ENCODE measurements around the gene NCKIPSD.

NCKIPSD gene

DNA sequence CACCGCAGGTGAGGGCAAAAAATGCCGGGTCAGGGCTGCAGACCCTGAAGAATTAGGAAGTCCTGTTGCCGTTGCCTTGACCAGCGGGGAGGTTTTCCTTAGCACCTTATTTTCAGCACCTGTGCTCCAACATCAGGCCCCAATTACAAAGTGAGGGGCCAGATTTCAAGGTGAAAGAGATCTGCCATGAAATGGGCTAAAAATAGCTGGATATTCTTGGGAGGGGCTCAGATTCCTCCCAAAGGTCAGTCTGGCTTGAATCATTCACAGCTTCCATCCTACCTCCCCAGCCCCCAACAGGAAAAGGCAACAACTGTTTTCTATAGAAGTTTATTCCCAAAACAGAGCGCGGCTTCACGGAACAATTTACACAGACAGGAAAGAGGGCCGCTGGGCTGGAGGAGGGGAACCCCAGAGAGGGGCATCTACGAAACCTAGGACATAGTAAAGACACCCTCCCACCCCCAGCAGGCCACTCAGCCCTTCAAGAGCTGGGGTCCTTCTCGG, 49.5 kb downstream of the NCKIPSD start:
- Histone ChIP-seq H3K4me3 (replicated peaks; ENCODE audit: low read depth, low read length) (peak overlapping the region; percentile 89), H3K36me3 (ENCODE audit: control insufficient read depth, insufficient read depth, low read length) (peaks cover 9% of the 10 kb centered on the region), H3K27me3 (replicated peaks; ENCODE audit: control insufficient read depth, insufficient read depth, low read length) (no peaks in the 10 kb centered on the region)
- DNase-seq (ENCODE audit: extremely low read depth, insufficient read length), result no peak
- TF ChIP-seq, protein P1, sequence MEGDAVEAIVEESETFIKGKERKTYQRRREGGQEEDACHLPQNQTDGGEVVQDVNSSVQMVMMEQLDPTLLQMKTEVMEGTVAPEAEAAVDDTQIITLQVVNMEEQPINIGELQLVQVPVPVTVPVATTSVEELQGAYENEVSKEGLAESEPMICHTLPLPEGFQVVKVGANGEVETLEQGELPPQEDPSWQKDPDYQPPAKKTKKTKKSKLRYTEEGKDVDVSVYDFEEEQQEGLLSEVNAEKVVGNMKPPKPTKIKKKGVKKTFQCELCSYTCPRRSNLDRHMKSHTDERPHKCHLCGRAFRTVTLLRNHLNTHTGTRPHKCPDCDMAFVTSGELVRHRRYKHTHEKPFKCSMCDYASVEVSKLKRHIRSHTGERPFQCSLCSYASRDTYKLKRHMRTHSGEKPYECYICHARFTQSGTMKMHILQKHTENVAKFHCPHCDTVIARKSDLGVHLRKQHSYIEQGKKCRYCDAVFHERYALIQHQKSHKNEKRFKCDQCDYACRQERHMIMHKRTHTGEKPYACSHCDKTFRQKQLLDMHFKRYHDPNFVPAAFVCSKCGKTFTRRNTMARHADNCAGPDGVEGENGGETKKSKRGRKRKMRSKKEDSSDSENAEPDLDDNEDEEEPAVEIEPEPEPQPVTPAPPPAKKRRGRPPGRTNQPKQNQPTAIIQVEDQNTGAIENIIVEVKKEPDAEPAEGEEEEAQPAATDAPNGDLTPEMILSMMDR (IDR thresholded peaks at IDR 0.05; ENCODE audit: insufficient read depth, low read length, poor library complexity, severe bottlenecking), result no peak

DNA sequence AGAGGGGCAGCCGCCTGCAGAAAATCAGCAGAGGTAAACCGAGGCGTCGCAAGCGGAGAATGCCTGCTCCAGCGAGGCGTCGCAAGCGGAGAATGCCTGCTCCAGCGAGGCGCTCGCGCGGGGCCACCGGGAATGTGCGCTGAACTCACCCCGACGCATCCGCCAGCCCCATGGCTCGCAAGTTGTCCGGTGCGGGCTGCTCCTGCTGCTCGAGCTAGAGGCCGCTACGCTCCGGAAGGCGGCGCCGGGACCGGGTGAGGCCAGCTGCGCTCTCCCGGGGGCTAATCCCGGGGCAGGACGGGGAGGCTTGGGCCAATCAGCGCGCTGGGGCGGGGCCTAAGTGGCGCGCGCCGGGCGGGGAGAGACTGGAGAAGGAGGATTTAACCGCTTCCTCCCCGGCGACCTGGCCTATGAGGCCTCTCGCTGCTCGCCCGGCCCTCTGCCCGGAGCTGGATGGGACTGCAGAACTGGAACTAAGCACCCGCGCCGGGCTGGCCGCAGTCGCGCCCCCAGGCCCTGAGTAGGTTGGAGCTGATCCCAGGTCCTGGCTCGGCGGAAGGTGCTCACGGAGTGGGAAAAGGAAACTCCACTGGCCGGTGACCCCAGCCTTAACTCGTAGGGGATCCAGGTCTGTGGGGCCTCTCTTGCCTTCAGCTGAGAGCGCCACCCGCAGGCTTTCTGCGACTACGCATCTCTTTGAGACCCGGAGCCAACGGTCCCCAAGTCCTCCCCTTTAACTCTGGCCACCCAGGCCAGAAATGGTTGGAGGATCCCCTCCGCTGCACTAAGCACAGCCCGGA, 50.3 kb downstream of the NCKIPSD start, which contains the start of gene SLC26A6:
SLC26A6 (minus strand) TSS at position 240 of the 800 bp plus-strand sequence; CDS start at position 172, 68 bp downstream.
- no peaks in the 10 kb centered on the region for H3K27me3 ChIP-seq (replicated peaks; ENCODE audit: control insufficient read depth, insufficient read depth, low read length)
- peak; percentile 97 for DNase-seq (ENCODE audit: extremely low read depth, insufficient read length)
- peak within 1 kb of the TSS; percentile 89 for H3K4me3 ChIP-seq (replicated peaks; ENCODE audit: low read depth, low read length)
- TF ChIP-seq, protein P1 (IDR thresholded peaks at IDR 0.05; ENCODE audit: insufficient read depth, low read length, poor library complexity, severe bottlenecking), result peak; percentile 84
- peaks cover 11% of the 10 kb centered on the region for H3K36me3 ChIP-seq (ENCODE audit: control insufficient read depth, insufficient read depth, low read length)

DNA sequence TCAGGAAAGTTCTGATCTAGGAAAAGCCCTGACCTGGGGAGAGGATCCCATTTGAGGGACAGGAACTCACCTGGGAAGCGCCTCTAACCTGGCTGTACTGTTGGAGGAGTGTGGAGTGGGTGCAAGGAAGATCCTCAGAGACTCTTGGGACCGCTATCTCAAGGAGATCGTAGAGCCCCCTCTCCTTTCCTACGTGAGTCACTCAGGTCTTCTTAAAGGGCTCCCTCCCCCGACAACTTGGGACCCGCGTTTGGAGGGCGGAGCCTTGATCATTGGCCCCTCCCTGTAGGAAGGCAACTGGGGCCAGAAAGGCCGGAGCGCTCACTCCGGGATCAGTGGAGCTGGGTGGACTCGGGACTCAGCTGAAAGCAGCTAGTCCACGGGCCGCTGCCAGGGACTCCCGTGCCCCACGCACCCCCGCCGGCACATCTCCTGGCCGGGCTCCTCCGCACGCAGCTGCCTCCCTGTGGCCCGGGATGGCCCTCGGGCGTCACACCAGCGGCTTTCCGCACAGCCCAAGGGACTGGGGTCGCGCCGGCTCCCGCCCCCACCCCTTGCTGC, 51.0 kb downstream of the NCKIPSD start:
- H3K4me3 ChIP-seq (replicated peaks; ENCODE audit: low read depth, low read length), result peak overlapping the region; percentile 89
- TF ChIP-seq, protein P1 (IDR thresholded peaks at IDR 0.05; ENCODE audit: insufficient read depth, low read length, poor library complexity, severe bottlenecking), result no peak
- no peaks in the 10 kb centered on the region for H3K27me3 ChIP-seq (replicated peaks; ENCODE audit: control insufficient read depth, insufficient read depth, low read length)
- peak; percentile 52 for DNase-seq (ENCODE audit: extremely low read depth, insufficient read length)
- peaks cover 15% of the 10 kb centered on the region for H3K36me3 ChIP-seq (ENCODE audit: control insufficient read depth, insufficient read depth, low read length)

DNA sequence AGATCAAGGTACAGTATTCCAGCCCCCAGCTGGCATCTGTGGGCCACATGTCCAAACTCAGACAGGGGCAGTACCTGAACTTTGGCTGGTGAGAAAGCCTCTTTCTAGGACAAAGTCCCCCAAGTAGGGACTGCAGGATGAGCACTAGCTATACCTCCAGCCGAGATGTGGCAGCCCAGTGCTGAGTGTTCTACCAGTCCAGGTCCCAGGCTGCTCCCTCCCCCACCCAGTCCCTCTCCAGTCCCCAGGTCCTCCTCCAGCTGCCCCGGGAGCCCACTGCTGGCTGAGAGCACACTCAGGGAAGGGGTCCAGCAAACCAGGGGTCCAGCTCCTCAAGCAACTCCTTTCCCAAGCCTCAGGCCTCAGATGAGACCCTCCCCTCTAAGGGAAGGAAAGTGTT, 52.0 kb downstream of the NCKIPSD start:
- Histone ChIP-seq H3K36me3 (ENCODE audit: control insufficient read depth, insufficient read depth, low read length) (peaks cover 17% of the 10 kb centered on the region), H3K4me3 (replicated peaks; ENCODE audit: low read depth, low read length) (no peak overlapping the region), H3K27me3 (replicated peaks; ENCODE audit: control insufficient read depth, insufficient read depth, low read length) (no peaks in the 10 kb centered on the region)
- TF ChIP-seq, protein P1 (IDR thresholded peaks at IDR 0.05; ENCODE audit: insufficient read depth, low read length, poor library complexity, severe bottlenecking), result no peak
- DNase-seq (ENCODE audit: extremely low read depth, insufficient read length), result no peak

DNA sequence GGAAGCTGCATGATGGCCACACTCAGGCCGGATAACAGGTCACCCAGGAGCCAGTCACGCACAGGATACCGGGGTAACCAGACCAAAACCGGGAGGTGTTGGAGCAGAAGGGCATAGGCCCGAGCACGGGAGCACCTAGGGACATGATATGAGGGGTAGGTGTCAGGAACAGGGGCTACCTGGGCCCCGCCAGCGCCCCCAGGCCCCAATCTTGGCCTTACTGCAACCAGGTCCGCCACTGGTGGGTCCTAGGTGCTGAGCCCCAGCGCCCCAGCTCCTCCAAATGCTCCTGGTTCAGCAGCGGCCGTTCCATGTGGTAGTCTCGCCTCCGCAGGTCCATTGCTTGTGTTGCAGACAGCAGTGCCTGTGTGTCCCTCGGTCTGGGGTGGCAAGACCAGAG, 52.5 kb downstream of the NCKIPSD start:
- Histone ChIP-seq H3K4me3 (replicated peaks; ENCODE audit: low read depth, low read length) (no peak overlapping the region), H3K36me3 (ENCODE audit: control insufficient read depth, insufficient read depth, low read length) (peaks cover 17% of the 10 kb centered on the region), H3K27me3 (replicated peaks; ENCODE audit: control insufficient read depth, insufficient read depth, low read length) (no peaks in the 10 kb centered on the region)
- DNase-seq (ENCODE audit: extremely low read depth, insufficient read length), result no peak
- TF ChIP-seq, protein P1 (IDR thresholded peaks at IDR 0.05; ENCODE audit: insufficient read depth, low read length, poor library complexity, severe bottlenecking), result no peak
